ENCODE measurements around the gene NMRK1. TPM values are rescaled to one million over a fixed set of nuclear protein-coding genes. Genes with fewer than 3 reads are reported as not detected.

Gene NMRK1
- total and polyA plus RNA-seq, 2 of the 13 experiments (the other 11 are each of a cell fraction or from before 2014, with no cell fraction given), result 9.1 to 12.9 TPM

DNA sequence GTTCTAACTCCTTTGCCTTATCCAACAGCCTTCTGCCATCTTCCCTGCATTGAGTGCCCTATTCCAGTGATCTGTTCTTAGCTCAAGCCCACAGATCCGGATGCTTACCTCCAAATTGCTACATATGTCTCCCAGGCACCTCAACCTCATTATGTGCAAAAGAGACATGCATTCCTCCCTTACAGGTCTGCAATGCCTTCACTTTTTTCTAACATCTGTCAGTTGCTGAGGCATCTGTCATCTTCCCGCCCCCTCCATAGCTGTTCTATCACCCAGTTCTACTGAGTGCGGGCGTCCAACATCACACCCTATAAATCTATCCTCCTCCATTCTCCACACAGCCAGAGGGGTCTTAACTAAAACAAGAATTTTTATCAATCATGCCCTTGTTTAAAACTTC is 20.1 kb downstream of the NMRK1 start (continued):
- TF ChIP-seq ZNF432 (CRISPR knock-in tag; IDR thresholded peaks at IDR 0.05; ENCODE audit: borderline replicate concordance), result no peak
- TF ChIP-seq, protein P1, sequence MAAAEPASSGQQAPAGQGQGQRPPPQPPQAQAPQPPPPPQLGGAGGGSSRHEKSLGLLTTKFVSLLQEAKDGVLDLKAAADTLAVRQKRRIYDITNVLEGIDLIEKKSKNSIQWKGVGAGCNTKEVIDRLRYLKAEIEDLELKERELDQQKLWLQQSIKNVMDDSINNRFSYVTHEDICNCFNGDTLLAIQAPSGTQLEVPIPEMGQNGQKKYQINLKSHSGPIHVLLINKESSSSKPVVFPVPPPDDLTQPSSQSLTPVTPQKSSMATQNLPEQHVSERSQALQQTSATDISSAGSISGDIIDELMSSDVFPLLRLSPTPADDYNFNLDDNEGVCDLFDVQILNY (CRISPR knock-in tag; conservative IDR thresholded peaks at IDR 0.05), result no peak
- no peak for TF ChIP-seq CAMTA2 (CRISPR knock-in tag; IDR thresholded peaks at IDR 0.05; ENCODE audit: borderline replicate concordance)
- TF ChIP-seq ZBTB8A (CRISPR knock-in tag; IDR thresholded peaks at IDR 0.05; ENCODE audit: borderline replicate concordance, low read depth), result no peak
- TF ChIP-seq KMT2B (CRISPR knock-in tag; IDR thresholded peaks at IDR 0.05), result no peak
- TF ChIP-seq, protein P2, sequence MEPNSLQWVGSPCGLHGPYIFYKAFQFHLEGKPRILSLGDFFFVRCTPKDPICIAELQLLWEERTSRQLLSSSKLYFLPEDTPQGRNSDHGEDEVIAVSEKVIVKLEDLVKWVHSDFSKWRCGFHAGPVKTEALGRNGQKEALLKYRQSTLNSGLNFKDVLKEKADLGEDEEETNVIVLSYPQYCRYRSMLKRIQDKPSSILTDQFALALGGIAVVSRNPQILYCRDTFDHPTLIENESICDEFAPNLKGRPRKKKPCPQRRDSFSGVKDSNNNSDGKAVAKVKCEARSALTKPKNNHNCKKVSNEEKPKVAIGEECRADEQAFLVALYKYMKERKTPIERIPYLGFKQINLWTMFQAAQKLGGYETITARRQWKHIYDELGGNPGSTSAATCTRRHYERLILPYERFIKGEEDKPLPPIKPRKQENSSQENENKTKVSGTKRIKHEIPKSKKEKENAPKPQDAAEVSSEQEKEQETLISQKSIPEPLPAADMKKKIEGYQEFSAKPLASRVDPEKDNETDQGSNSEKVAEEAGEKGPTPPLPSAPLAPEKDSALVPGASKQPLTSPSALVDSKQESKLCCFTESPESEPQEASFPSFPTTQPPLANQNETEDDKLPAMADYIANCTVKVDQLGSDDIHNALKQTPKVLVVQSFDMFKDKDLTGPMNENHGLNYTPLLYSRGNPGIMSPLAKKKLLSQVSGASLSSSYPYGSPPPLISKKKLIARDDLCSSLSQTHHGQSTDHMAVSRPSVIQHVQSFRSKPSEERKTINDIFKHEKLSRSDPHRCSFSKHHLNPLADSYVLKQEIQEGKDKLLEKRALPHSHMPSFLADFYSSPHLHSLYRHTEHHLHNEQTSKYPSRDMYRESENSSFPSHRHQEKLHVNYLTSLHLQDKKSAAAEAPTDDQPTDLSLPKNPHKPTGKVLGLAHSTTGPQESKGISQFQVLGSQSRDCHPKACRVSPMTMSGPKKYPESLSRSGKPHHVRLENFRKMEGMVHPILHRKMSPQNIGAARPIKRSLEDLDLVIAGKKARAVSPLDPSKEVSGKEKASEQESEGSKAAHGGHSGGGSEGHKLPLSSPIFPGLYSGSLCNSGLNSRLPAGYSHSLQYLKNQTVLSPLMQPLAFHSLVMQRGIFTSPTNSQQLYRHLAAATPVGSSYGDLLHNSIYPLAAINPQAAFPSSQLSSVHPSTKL (CRISPR knock-in tag; IDR thresholded peaks at IDR 0.05), result no peak
- TF ChIP-seq E2F1 (CRISPR knock-in tag; IDR thresholded peaks at IDR 0.05), result no peak

DNA sequence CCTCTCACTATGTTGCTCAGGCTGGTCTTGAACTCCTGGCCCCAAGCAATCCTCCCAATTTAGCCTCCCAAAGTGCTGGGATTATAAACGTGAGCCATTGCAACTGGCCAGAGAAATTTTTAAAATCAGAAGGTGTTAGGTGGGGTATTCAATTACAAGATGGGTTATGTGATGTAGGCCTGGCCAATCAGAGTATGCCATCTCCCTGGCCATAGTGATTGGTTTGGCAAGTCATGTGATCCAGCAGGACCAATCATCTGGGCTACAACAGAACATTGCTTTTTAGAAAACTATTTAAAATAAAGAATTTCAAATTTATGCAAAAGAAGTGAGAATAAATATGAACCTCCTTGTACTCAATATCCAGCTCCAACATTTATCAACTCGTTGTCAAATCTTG is 22.4 kb downstream of the NMRK1 start:
- Histone ChIP-seq H3K4me3 (replicated peaks in 1 of 3; ENCODE audit: insufficient read depth in 1 of 3, low read depth in 2 of 3, low read length in 3 of 3) (no peak overlapping the region), H3K27me3 (ENCODE audit: control insufficient read depth in 1 of 2, insufficient read depth in 2 of 2, low read length in 2 of 2) (no peaks in the 10 kb centered on the region), H3K9me3 (ENCODE audit: low read length) (no peaks in the 10 kb centered on the region), H3K4me2 (ENCODE audit: low read depth, low read length) (no peak overlapping the region), H3K9ac (ENCODE audit: insufficient read depth, low read depth, low read length) (no peak overlapping the region), H4K20me1 (ENCODE audit: insufficient read depth, low read length) (no peaks in the 10 kb centered on the region), H3K36me3 (replicated peaks in 1 of 2; ENCODE audit: control insufficient read depth in 1 of 2, insufficient read depth in 2 of 2, low read length in 2 of 2) (no peaks in the 10 kb centered on the region), H2AFZ (ENCODE audit: low read length) (no peak overlapping the region), H3K4me1 (ENCODE audit: insufficient read depth, low read length) (no peaks in the 10 kb centered on the region), H3K27ac (ENCODE audit: extremely low read length, insufficient read depth, low read length) (no peak overlapping the region), H3K79me2 (ENCODE audit: insufficient read depth, low read length) (no peaks in the 10 kb centered on the region)
- no TSS peak for BruUV-seq (replicated peaks)
- FAIRE-seq, result no peak
- no peak for DNase-seq (ENCODE audit: low spot score)
- intact Hi-C loops (cut with micrococcal nuclease; ENCODE audit: unreplicated experiment) (no loop called here), in situ Hi-C loops (cut with HindIII; ENCODE audit: extremely low pct_ligation_motif_present, low pct_unique_long_range_greater_than_20kb) (no loop called here)
- WGBS (ENCODE audit: low lambda C conversion rate), result 84% methylated on average over 2 of the region's 2 CpGs
- no peak for ATAC-seq
- CTCF ChIA-PET (ENCODE audit: low intra/inter-chr PET ratio, low total read pairs), result no interaction called here
- POLR2A ChIA-PET, result no interaction called here
- TF ChIP-seq ZNF101 (CRISPR knock-in tag; IDR thresholded peaks at IDR 0.05; ENCODE audit: borderline replicate concordance, low read depth), result no peak
- TF ChIP-seq, protein P3, sequence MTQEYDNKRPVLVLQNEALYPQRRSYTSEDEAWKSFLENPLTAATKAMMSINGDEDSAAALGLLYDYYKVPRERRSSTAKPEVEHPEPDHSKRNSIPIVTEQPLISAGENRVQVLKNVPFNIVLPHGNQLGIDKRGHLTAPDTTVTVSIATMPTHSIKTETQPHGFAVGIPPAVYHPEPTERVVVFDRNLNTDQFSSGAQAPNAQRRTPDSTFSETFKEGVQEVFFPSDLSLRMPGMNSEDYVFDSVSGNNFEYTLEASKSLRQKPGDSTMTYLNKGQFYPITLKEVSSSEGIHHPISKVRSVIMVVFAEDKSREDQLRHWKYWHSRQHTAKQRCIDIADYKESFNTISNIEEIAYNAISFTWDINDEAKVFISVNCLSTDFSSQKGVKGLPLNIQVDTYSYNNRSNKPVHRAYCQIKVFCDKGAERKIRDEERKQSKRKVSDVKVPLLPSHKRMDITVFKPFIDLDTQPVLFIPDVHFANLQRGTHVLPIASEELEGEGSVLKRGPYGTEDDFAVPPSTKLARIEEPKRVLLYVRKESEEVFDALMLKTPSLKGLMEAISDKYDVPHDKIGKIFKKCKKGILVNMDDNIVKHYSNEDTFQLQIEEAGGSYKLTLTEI (CRISPR knock-in tag; conservative IDR thresholded peaks at IDR 0.05), result no peak
- no peak for TF ChIP-seq ATF5 (CRISPR knock-in tag; IDR thresholded peaks at IDR 0.05; ENCODE audit: low read depth)
- no peak for TF ChIP-seq BCLAF1 (IDR thresholded peaks at IDR 0.05)

Measured in HepG2 (cell line).